IPS-NIHi7 (cell line): ENCODE measurements around the gene PRELID2.
A peak's percentile ranks its signal among the peaks of the same experiment; 100 is the strongest.
"Not testable (repeated sequence)": the region's sequence is repeated elsewhere in the genome, so short reads cannot be mapped to it uniquely, and the experiment has no call there.

ENCODE experiments used
- DNase-seq: peaks from one replicate; pipeline ENCODE4 v3.0.0; 2012; ENCODE audit warnings: mixed read lengths; ENCODE audit errors: extremely low spot score

The PRELID2 gene

GRCh38 chr5:145840458-145841132 is 5.5 kb upstream of the PRELID2 start:
- DNase-seq: no peak

- no peak for DNase-seq
Measured at GRCh38 chr5:145838276-145838675, 3.1 kb upstream of the PRELID2 start.

GRCh38 chr5:145836241-145836640 is 1.1 kb upstream of the PRELID2 start:
- DNase-seq: not testable (repeated sequence)

GRCh38 chr5:145835848-145836239 is 702 bp upstream of the PRELID2 start:
- no peak for DNase-seq

DNA sequence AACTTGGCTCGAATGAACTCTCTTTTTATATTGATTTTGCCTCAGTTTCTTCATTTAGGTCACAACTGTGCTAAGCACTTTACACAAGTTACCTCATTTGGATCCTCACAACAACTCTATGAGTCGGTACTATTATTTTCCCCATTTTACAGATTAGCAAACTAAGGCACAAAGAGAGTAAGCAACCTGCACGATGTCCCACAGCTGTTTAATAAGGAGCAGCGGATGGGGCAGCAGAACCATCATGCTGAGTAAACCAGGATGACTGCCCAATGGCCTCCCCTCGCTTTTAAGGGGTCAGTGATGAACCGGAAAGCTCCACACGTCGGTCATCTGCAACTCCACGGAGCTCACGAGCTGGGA is 607 bp downstream of the PRELID2 start:
- DNase-seq: no peak

DNA sequence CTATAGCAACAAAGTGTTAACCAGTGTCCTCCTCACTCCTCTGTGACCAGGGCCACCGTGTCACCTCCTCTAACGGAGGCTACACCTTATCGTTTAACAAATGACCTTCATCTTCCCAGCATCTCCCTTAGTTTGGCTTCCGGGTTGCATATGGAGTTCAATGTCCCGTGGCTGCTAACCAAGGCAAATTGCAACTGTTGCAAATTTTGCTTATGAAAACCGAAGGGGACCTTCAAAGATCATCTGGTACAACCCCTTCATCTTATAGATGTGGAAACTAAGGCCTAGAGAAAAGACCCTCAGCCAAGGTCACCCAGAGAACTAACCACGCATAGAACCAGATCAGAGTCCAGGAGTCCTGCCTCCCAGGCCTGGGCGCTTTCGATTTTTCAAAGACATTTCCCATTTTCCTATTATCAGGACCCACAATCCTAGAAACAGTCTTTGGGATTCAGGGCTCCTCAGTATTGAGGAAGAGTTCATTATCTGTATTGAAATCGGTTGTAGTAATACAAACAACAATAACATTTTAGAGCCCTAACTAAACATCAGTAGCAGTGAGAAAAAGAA is 1.4 kb downstream of the PRELID2 start:
- DNase-seq: no peak

GRCh38 chr5:145830594-145830993 is 4.5 kb downstream of the PRELID2 start:
- no peak for DNase-seq

DNA sequence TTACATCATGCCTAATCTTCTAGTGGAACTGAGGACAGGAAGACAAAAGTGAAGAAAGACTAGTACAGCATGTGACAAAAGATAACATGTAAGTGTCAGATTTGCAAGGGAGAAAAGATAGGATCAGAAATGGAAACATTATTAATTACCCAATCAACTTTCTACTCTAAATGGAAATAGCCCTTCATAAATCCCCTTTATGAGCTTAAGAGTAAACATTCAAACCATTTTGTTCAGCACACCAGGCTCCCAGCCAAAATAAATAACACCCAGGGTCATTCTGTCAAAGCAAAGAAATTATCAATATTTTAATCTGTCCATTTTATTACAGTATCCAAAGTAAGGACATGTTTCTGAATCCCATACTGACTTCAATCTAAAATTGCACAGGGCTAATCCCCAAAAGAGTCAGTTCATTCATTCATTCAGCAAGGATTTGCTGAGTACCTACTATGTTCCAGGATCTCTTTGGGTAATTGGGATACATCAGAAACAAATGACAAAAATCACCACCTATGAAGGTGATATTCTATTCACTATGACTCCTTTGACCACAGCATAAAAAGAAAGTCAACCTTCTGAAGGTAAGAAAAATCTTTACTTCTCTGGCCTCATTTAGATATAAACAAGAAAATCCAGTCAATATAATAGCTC is 5.3 kb downstream of the PRELID2 start:
- DNase-seq: no peak

DNA sequence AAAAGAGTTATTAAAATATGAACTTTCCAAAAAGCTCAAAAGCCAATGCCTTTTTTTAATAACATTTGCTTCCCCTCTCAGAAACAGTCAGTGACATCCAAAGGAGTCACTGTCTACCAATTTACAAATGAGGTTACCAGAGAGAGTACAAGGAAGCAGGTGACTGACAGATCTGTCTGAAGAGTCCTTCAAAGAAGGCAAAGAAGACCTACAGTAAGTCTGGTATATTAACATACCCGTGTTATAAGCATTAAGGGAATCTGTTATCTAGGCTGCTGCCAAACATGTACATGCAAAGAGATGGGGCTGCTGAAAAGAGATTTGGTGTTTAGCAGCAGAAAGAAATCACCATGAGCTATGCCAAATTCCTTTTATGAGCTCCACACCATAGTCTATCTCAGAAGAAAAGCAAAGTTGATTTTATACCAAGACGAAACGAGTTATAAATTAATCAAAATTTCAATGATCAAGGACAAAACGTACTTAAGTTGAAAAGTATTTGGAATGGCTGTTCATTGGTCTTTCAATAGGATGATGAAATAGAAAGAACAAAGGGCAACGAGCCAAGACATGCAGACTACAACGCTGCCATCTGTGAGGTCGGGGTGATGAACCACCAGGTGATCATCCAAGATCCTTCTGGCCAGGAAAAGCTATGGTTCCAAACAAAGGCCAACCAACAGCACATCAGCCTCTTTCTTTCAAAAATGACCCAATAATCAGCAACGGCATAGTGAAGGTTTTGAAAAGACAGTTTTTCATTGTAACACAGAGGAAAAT is 8.1 kb downstream of the PRELID2 start:
- no peak for DNase-seq

DNA sequence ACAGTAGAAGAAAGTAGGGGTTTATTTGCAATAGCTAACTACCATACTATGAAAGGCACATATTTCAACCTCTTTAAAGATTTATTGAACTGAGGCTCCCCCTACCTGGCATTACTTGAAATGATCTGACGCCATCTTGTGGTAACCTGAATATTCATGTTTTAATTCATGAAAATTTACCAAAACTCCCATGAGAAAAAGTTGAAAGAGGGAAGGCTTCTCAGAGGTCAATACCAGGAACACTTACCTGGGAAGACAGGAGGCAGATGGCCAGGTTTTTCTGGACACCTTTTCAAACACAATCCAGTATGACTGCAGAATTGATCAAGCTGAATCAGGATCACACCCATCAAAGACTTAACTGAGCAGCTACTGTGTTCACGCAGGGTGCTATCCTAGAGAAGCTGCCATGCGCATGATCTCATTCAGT is 9.4 kb downstream of the PRELID2 start:
- peak; percentile 24 for DNase-seq

DNA sequence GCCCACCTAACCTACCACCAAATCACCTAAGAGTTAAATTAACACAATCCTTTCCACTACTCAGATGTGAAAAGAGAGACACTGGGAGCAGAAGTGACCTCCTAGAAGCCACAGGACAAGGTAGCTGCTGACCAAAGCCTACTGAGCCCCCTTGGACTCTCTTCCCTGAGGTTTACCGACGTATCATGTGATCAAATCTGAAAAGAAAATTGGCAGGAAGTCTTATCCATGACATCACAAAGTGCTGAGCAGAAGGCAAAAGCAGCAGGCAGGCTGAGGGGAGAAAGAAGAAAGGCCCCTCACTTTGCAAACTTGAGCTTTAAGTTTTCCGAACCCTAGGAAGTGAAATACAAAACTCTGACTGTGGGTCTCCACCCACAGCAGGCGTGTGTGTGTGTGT is 11.1 kb downstream of the PRELID2 start:
- no peak for DNase-seq

- DNase-seq: no peak
Measured at GRCh38 chr5:145818604-145819003, 16.5 kb downstream of the PRELID2 start.

DNA sequence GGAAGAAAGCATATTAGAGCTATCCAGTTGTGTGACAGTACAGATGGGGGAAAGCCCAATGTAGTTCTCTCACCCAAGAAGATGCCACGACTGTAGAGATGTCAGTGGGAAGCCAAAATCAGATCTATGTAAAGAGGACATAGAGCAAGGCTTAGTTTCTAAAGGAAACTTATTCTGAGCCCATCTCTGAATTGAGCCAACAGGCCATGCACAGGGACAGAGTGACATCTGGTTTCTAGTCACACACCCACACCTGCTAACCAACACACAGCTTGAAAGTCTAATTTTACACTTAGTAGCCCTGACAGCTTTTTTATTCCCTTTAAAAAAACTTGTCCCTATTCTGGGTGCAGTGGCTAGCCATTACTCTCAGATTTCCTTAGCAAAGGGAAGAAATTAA is 22.3 kb downstream of the PRELID2 start:
- DNase-seq: no peak

GRCh38 chr5:145811834-145812625 is 23.1 kb downstream of the PRELID2 start:
- peak; percentile 63 for DNase-seq

DNA sequence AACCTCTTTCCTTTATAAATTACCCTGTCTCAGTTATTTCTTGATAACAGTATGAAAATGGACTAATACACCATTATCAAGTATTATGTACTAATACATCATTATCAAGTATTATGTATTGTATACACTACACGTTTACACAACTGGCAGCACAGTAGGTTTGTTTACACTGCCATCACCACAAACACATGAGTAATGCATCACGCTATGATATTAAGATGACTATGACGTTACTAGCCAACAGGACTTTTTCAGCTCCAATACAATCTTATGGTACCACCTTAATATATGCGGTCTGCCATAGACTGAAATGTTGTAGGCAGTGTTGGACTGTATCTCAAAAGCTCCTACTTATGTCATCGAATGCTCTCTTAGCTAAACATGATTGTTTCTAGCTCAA is 28.2 kb downstream of the PRELID2 start:
- no peak for DNase-seq

DNA sequence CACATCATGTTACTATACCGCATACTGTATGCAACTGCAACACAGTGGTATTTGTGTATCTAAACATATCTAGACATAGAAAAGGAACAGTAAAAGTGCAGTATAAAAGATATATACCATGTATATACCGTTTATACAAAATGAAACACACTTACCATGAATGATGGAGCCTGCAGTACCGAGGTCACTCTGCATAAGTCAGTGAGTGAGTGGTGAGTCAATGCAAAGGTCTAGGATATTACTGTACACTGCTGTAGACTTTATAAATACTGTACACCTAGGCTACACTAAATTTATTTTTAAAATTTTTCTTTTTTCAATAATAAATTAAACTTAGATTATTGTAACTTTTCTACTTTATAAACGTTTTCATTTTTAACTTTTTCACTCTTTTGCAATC is 29.3 kb downstream of the PRELID2 start:
- DNase-seq: no peak

DNA sequence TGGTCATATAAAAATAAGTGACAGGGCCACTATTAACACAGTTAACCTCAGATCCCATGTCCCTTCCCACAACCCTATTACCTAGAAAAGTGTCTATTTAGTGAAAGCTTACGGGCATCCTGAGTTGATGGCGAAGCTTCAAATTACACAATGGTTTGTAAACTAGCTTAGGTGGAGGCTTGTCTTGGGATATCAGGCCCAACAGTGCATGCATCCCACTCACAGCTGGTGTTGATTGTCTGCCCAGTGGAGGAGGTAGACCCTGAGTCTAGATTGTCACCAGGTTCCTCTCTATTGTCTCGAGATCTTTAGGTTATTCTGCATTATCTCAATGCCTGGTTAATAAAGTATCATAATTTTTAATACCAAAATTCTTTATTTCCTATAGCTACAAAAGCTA is 30.4 kb downstream of the PRELID2 start:
- DNase-seq: no peak

- DNase-seq: no peak
Measured at GRCh38 chr5:145803112-145804004, 31.8 kb downstream of the PRELID2 start.

DNA sequence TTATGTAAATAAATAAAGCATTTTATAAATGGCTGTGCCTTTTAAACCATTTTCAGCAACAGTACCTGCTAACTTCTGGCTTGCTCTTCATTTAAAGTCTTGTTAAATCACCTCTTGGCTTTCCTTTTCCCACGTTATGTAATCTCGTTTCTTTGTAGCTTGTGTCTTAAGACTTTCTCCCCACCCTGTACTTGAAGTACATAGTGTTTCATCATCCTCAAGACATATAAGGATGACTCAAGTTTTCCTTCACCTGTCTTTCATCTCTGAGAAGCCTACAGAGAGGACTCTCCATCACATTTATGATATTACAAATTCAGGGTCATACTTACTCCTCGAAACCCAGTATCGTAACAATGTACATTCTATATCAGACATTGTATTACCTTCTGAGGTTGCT is 33.9 kb downstream of the PRELID2 start:
- no peak for DNase-seq

GRCh38 chr5:145800181-145800580 is 35.0 kb downstream of the PRELID2 start:
- DNase-seq: no peak

DNA sequence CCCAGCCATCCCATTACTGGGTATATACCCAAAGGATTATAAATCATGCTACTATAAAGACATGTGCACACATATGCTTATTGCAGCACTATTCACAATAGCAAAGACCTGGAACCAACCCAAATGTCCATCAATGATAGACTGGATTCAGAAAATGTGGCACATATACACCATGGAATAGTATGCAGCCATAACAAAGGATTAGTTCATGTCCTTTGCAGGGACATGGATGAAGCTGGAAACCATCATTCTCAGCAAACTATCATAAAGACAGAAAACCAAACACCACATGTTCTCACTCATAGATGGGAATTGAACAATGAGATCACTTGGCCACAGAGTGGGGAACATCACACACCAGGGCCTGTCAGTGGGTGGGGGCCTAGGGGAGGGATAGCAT is 36.6 kb downstream of the PRELID2 start:
- not testable (repeated sequence) for DNase-seq
